ENCODE data around the gene CDCA4.

GRCh38 chr14:105014631-105015030 lies 6.3 kb downstream of the CDCA4 start:
- TF ChIP-seq CTCF (IDR thresholded peaks at IDR 0.05) (no peak), ZFX (IDR thresholded peaks at IDR 0.05; ENCODE audit: borderline replicate concordance) (no peak)

All from 22Rv1 (cell line).